Measurements from ENCODE around the gene LECT2.

- TF ChIP-seq CTCF (IDR thresholded peaks at IDR 0.05): no peak
- no peak for TF ChIP-seq ZFX (IDR thresholded peaks at IDR 0.05; ENCODE audit: borderline replicate concordance)
Observed at GRCh38 chr5:135985951-135986350, 31.2 kb upstream of the LECT2 start.

Measured in 22Rv1 (cell line).